ENCODE results near the gene KSR2. TPM values are rescaled to one million over a fixed set of nuclear protein-coding genes. Genes with fewer than 3 reads are reported as not detected.

The KSR2 gene
- total RNA-seq, 4 donors from 2014 or later: under 0.01 to 0.08 (median under 0.01) TPM; not detected in 1

DNA sequence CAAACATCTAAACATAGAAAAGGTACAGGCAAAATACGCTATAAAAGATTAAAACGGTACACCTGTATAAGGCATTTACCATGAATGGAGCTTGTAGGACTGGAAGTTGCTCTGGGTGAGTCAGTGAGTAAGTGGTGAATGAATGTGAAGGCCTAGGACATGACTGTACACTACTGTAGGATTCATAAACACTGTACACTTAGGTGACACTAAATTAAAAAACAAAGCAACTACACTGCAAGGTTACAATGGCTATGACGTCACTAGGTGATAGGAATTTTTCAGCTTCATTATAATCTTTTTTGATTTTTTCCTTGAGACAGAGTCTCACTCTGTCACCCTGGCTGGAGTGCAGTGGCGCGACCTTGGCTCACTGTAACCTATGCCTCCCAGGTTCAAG is 269.2 kb downstream of the KSR2 start:
- H3K27me3 ChIP-seq: peaks cover 2% of the 10 kb centered on the region
- H3K27ac ChIP-seq: no peak overlapping the region
- TF ChIP-seq EP300 (IDR thresholded peaks at IDR 0.05) (no peak), POLR2AphosphoS5 (IDR thresholded peaks at IDR 0.05) (no peak), POLR2A (IDR thresholded peaks at IDR 0.05) (no peak)
- TF ChIP-seq, protein P1, sequence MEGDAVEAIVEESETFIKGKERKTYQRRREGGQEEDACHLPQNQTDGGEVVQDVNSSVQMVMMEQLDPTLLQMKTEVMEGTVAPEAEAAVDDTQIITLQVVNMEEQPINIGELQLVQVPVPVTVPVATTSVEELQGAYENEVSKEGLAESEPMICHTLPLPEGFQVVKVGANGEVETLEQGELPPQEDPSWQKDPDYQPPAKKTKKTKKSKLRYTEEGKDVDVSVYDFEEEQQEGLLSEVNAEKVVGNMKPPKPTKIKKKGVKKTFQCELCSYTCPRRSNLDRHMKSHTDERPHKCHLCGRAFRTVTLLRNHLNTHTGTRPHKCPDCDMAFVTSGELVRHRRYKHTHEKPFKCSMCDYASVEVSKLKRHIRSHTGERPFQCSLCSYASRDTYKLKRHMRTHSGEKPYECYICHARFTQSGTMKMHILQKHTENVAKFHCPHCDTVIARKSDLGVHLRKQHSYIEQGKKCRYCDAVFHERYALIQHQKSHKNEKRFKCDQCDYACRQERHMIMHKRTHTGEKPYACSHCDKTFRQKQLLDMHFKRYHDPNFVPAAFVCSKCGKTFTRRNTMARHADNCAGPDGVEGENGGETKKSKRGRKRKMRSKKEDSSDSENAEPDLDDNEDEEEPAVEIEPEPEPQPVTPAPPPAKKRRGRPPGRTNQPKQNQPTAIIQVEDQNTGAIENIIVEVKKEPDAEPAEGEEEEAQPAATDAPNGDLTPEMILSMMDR (IDR thresholded peaks at IDR 0.05): no peak
- no peak for ATAC-seq
- WGBS, 2 donors (ENCODE audit: low coverage in 1 of 2): 76 to 81% methylated on average over 4 to 5 of the region's 5 CpGs
- H3K36me3 ChIP-seq: no peaks in the 10 kb centered on the region
- no peaks in the 10 kb centered on the region for H3K4me1 ChIP-seq
- H3K9me3 ChIP-seq: no peaks in the 10 kb centered on the region
- H3K4me3 ChIP-seq: no peak overlapping the region

DNA sequence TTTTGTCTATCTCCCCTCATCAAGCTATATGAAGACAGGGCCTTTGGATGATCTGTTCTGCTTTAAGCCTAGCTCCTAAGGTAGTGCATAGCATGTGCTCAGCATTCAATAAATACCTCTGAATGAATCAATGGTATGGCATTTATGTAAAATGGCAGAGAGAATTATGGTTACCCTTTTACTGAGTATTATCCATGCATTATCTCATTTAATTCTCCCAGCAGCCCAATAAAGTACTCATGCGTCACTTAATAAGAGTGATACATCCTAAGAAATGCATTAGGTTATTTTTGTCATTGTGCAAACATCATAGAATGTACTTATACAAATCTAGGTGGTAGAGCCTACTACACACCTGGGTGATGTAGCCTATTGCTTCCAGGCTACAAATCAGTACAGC is 269.7 kb downstream of the KSR2 start:
- TF ChIP-seq POLR2AphosphoS5 (IDR thresholded peaks at IDR 0.05): no peak
- TF ChIP-seq POLR2A (IDR thresholded peaks at IDR 0.05): no peak
- no peak for TF ChIP-seq EP300 (IDR thresholded peaks at IDR 0.05)
- TF ChIP-seq, protein P1 (IDR thresholded peaks at IDR 0.05): no peak
- ATAC-seq: no peak
- Histone ChIP-seq H3K27me3 (no peaks in the 10 kb centered on the region), H3K27ac (no peak overlapping the region), H3K36me3 (no peaks in the 10 kb centered on the region), H3K4me1 (no peaks in the 10 kb centered on the region), H3K4me3 (no peak overlapping the region), H3K9me3 (peaks cover 0 to under 1% (median 0%) of the 10 kb centered on the region in 3 donors)
- 85 to 100% methylated on average over 1 of the region's 1 CpG for WGBS, 2 donors (ENCODE audit: low coverage in 1 of 2)

DNA sequence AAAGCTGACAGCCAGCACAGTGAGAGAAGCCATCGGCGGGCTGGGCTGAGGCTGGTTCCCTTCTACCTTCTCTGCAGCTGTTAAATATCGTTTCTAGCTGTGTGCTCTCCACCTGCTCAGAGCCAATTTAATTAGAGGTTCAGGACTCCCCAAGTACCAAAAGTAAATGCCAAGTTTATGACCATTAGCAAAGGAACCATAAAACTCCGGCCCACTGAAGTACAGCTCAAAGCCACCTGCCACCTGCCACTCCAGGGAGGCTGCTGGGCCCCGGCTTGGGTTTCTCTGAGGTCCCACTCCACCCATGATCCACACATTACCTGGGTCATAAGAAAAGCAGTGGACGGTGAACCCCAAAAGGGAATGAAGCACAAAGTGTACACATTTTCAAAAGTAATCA is 272.8 kb downstream of the KSR2 start:
- peaks cover 0 to 15% (median 0%) of the 10 kb centered on the region in 3 donors for H3K9me3 ChIP-seq
- no peak for ATAC-seq
- H3K4me1 ChIP-seq: no peaks in the 10 kb centered on the region
- H3K36me3 ChIP-seq: no peaks in the 10 kb centered on the region
- TF ChIP-seq POLR2AphosphoS5 (IDR thresholded peaks at IDR 0.05) (no peak), EP300 (IDR thresholded peaks at IDR 0.05) (no peak), POLR2A (IDR thresholded peaks at IDR 0.05) (no peak)
- TF ChIP-seq, protein P1 (IDR thresholded peaks at IDR 0.05): no peak
- WGBS, 2 donors (ENCODE audit: low coverage in 1 of 2): 93% methylated on average over 3 of the region's 6 CpGs; no CpG with 5 or more reads in 1 of the 2 donors
- H3K27me3 ChIP-seq: no peaks in the 10 kb centered on the region
- H3K27ac ChIP-seq: no peak overlapping the region
- no peak overlapping the region for H3K4me3 ChIP-seq

DNA sequence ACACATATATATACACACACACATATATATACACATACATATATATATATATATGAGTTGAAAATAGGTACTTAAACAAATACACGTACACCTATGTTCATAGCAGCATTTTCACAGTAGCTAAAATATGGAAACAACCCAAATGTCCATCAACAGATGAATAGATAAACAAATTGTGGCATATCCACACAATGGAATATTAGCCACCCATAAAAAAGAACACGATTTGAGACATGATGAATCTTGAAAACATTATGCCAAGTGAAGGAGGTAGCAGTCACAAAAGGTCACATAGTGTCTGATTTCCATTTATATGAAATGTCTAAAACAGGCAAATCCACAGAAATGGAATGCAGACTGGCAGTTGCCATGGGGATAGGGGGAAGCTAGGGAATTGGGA is 276.3 kb downstream of the KSR2 start:
- TF ChIP-seq, protein P1 (IDR thresholded peaks at IDR 0.05): no peak
- TF ChIP-seq POLR2AphosphoS5 (IDR thresholded peaks at IDR 0.05): no peak
- no peak for TF ChIP-seq POLR2A (IDR thresholded peaks at IDR 0.05)
- TF ChIP-seq EP300 (IDR thresholded peaks at IDR 0.05): no peak
- Histone ChIP-seq H3K27me3 (peaks cover 12% of the 10 kb centered on the region), H3K27ac (no peak overlapping the region), H3K36me3 (no peaks in the 10 kb centered on the region), H3K4me1 (no peaks in the 10 kb centered on the region), H3K4me3 (no peak overlapping the region), H3K9me3 (peaks cover 0 to 15% (median 0%) of the 10 kb centered on the region in 3 donors)
- ATAC-seq: no peak
- 68 to 90% methylated on average over 1 to 2 of the region's 2 CpGs for WGBS, 2 donors (ENCODE audit: low coverage in 1 of 2)

DNA sequence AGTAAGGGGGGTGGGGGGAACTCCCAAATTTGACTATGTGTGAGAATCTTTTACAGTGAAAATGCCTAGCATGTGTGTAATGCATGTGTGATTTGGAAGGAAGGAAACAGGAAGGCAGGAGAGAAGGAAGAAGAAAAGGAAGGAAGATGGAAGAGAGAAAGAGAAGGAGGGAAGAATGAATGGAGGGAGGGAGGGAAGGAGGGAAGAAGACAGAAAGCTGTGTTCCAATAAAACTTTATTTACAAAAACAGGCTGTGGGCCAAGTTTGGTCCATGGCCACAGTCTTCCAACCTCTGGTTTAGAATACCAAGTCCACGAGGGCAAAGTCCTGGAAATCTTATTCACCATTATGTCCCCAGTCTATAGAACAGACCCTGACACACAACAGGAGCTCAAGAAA is 278.9 kb downstream of the KSR2 start:
- no peak overlapping the region for H3K27ac ChIP-seq
- no peaks in the 10 kb centered on the region for H3K4me1 ChIP-seq
- ATAC-seq: no peak
- no peaks in the 10 kb centered on the region for H3K36me3 ChIP-seq
- TF ChIP-seq, protein P1 (IDR thresholded peaks at IDR 0.05): no peak
- TF ChIP-seq POLR2A (IDR thresholded peaks at IDR 0.05) (no peak), EP300 (IDR thresholded peaks at IDR 0.05) (no peak)
- peaks cover 0 to 15% (median 0%) of the 10 kb centered on the region in 3 donors for H3K9me3 ChIP-seq
- H3K27me3 ChIP-seq: peaks cover 25% of the 10 kb centered on the region
- H3K4me3 ChIP-seq: no peak overlapping the region
- WGBS, 2 donors (ENCODE audit: low coverage in 1 of 2): 75 to 88% methylated on average over 1 of the region's 1 CpG
